Stimulated activated CD4-positive, alpha-beta T cell treated with anti-CD3 and anti-CD28 coated beads, Interleukin-2, amount 100 ng/mL, for 4 hours (primary cell): ENCODE data around the gene DSCAML1.
"Not testable (repeated sequence)": the region's sequence is repeated elsewhere in the genome, so short reads cannot be mapped to it uniquely, and the experiment has no call there.

Source experiments
- DNase-seq: peaks from one replicate; pipeline ENCODE4 v3.0.0-alpha.2; 2020; ENCODE audit warnings: low read depth

The DSCAML1 gene

DNA sequence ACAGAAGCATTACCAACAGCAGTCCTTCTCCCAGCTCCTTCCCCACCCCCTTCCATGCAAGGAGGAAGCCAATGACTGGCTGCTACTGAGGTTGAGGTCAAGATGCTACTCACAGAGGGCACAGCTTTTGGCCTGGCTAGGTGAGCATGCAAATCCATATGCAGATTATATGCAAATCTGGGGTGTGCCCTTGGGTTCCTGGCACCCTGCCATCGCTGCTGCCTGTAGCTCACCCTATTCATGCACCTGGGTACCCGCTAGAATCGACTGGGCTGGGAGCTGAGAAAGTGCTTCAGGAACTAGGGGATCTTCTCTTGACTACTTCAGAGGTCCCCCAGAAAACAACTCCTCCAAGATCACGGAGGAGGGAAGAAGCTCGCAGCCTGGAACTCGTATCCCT lies 4.0 kb downstream of the DSCAML1 start:
- DNase-seq: no peak

- no peak for DNase-seq
Observed at GRCh38 chr11:117792241-117792640, 4.8 kb downstream of the DSCAML1 start.

DNA sequence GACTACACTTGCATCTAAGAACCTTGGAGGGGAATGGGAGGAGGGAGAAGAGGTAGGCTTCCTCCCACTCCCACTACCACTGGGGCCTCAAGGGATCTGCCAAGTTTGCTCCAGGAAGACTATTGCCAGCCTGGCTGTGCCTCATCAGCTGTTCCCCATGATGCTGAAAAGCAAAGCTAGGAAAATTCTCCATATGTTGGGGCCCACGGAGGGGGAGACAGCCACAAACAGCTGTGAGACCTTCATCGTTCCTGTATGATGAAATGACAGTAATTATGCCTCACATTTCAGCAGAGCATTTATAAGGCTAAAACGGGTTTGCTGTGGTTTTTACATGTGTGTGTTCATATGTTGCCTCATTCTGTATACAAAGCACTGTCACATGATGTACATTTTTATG lies 6.7 kb downstream of the DSCAML1 start:
- no peak for DNase-seq

DNA sequence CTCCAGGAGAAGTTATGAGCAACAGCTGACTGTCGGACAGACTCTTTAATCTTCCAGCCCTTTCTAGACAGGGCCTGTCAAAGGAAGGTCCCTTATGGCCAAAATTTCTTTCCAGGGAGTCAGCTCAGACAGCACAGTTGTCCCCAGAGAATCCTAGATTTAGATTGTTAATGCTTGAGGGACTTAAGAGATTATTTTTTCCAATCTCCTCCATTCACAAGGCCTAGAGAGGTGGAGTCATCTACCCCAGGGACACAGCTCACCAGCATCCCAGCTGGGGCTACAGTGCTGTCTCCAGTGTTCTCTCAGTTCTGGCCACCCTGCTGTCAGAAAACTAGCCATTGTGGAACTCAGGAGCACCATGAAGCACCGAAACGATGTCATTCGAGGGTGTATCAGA lies 7.8 kb downstream of the DSCAML1 start:
- no peak for DNase-seq

GRCh38 chr11:117786135-117786870 lies 10.7 kb downstream of the DSCAML1 start:
- no peak for DNase-seq

DNA sequence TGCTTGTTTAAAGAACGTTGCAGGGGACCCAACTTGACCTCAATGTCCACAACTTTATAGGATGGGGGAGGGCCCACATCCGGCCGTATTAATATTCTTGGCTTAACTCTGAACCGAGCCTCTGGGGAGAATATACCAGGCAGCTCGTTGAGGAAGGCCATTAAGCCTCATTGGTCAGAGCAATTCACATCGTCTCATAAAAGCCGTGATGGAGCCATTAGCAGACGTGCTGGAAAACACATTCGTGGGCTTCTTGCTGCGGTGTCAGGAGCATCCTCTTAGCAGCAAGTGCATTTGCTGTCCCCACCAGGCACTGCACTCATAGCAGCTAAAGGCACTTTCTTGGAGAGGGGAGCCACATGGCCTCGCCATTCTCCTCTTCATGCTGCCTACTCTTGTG lies 14.9 kb downstream of the DSCAML1 start:
- no peak for DNase-seq

DNA sequence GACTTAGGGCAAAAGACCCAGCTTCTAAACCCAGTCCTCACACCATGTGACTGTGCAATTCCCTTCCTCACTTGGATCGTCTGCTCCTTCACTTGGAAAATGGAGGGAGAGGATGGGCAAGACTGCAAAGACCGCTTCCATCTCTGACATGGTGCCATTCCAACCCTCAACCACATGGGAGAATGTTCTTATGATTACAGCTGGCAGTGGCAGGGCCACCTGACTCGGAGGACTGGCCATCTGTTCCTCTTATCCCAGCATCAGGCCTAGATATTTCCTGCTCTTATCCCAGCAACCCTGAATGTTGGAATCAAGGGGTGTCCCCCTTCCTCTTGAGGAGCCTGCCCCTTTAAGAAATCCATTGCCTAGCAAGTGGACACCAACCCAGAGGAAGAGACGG lies 15.4 kb downstream of the DSCAML1 start:
- DNase-seq: no peak

GRCh38 chr11:117780456-117780855 lies 16.6 kb downstream of the DSCAML1 start:
- DNase-seq: no peak

DNA sequence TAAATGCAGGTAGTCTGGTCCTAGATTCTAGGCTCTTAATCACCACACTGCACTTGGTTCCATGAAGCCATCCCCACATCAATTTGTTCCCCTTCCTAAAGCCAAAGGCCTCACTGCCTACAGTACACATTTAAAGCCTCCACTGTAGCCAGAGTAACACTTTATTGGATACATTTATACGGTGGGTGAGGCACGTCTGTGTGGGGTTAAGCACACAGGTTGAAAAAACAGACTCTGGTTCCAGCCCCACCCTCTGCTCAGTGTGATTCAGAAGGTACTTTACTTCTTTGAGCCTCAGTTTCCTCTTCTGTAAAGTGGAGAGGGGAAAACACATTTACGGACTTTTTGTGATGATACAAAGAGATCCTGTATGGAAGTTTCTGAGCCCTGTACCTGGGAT lies 22.5 kb downstream of the DSCAML1 start:
- DNase-seq: no peak

- DNase-seq: no peak
Observed at GRCh38 chr11:117772360-117772759, 24.7 kb downstream of the DSCAML1 start.

- DNase-seq: no peak
Observed at GRCh38 chr11:117771841-117772240, 25.2 kb downstream of the DSCAML1 start.

DNA sequence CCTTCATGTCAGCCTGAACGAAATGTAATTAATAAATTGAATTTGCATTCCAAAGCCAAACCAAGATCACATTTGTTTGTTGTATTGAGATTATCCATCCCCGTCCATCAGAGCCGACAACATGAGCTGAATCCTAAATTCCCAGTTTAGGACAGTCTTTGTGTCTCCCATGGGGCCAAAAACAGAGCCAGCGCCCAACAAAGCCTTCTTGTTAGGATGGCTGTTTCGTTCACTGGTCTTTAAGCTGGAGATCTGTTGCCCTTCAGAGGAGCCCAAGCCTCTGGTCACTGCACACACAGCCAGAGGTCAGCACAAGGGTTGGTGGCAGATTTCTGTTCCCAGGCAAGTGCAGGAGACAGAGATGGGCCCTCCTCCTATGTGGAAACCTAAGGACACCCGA lies 25.8 kb downstream of the DSCAML1 start:
- DNase-seq: no peak

DNA sequence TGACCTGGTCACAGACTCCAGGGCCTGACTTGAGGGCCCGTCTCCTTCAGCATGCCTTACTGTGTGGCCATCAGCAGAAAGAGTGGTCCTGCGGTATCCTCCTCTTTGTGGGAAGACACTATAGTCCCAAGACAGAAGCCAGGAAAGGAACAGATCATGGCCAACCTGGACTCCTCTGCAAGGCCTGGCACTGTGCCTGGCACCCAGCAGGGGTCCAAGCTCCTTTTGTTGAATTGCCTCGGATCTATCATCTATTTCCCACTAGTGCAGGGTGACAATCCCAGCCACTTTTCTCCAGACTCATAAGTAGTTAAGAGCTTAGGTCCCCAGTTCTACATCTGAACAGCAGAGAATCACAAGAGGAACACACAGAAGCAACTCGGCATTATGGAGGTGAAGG lies 27.0 kb downstream of the DSCAML1 start:
- DNase-seq: no peak

- no peak for DNase-seq
Observed at GRCh38 chr11:117769533-117769932, 27.5 kb downstream of the DSCAML1 start.

DNA sequence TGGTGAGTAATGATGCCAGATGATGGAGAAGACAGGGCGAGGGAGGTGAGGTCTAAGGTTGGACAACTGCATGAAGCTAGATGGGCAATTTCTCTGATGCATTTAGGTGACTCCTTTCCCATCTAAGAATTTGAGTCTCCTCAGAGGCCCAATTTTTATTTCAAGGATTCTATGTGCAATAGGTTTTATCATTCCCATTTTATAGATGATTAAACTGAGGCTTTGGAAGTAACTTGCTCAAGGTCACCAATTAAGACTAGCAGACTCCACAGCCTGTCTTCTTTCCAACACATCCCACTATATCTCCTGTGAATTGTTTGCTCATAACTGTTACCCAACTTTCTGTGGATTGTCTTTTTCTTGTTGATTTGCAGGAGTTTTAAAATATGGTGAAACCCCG lies 28.5 kb downstream of the DSCAML1 start:
- DNase-seq: no peak

DNA sequence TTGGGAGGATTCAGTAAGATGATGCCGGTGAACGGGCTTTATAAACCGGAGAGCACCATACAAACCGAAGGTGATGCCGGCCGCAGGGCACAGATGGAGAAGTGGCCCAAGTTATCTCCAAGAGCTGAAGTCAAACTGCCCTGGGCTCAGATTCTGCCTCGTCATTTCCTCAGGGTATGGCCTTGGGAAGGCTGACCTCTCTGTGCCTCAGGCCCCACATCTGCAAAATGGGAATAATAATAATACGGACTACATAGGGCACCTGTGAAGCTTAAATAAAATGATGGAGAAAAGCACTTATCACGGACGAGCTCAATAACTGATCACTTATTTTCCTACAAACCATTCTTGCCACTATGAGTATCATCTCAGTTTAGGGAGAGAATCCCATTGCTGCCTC lies 29.9 kb downstream of the DSCAML1 start:
- no peak for DNase-seq

GRCh38 chr11:117766576-117766975 lies 30.4 kb downstream of the DSCAML1 start:
- DNase-seq: no peak

GRCh38 chr11:117766026-117766425 lies 31.0 kb downstream of the DSCAML1 start:
- no peak for DNase-seq

GRCh38 chr11:117765068-117765467 lies 31.9 kb downstream of the DSCAML1 start:
- no peak for DNase-seq

DNA sequence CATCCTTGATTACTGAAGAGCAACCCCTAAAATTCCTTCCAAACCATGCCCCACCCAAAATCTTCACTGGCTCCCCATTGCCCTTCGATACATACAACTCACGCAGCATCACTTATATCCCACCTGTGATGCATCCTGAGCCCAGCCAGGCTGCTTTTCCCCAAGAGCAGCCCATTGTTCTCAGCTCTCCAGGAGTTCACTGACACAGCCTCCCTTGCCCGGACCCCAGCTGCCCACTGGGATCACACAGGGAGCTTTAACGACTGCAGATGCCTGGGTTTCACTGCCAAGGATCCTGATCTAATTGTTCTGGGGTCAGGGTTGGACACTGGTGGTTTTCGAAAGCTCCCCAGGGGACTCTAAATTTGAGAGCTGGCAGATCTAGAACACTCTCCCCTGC lies 33.6 kb downstream of the DSCAML1 start:
- not testable (repeated sequence) for DNase-seq

- DNase-seq: no peak
Observed at GRCh38 chr11:117761993-117762392, 35.0 kb downstream of the DSCAML1 start.

GRCh38 chr11:117759305-117759704 lies 37.7 kb downstream of the DSCAML1 start:
- no peak for DNase-seq

DNA sequence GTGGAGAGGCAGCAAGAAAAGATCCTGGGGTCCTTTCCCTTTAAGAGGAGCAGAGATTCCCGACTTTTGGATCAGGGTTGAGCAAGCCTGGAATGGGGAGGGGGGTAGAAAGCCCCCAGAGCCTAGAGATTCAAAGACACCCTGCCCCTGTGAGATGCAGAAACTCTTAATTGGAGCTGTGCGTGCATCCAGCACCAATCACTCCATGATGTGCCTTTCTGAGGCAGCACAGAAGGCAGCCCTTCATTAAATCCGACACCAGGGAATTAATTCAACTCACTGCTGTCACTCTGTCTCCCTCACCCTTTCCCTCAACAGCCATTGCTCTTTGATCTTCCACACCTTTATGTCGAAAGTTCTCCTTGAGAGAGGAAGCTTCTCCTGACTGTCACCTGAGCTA lies 43.0 kb downstream of the DSCAML1 start:
- DNase-seq: no peak

DNA sequence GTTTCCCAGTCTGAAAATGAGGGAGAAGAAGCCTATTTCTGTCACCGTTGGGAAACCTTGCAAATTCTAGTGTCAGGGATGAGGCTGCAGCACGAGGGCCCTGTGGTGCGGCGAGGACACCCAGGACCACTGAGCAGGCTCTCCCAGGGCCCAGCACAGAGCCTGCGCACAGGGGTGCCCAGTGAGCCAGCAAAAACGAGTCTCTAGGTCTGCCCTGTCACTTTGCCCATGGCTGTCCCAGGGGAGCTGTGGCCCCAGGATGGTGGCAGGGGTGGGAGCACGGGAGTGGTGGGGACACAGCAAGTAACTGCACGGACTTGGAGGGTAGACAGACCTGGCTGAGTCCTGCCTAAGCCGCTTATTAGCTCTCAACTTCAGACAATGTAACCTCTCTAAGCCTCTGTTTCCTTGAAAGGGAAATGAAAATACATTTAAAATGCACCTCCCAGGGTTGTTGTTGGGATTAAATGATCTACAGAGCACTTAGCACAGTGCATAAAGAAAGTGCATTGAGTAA lies 44.2 kb downstream of the DSCAML1 start:
- DNase-seq: no peak
